Testis (tissue), 3 donors: ENCODE measurements around the gene FSCN2. TPM values are rescaled to one million over a fixed set of nuclear protein-coding genes. Genes with fewer than 3 reads are reported as not detected.

ENCODE experiments used
- DNase-seq: peaks from one replicate; pipeline ENCODE4 v3.0.0-alpha.2; 2019
- H3K27ac ChIP-seq, 2 donors: fragments of 200-600 bp; sonication (generic); one replicate each; pipeline ENCODE4 v1.5.1; 2019
- H3K27me3 ChIP-seq: fragments of 200-600 bp; sonication (generic); one replicate; pipeline ENCODE4 v1.5.1; 2019
- H3K36me3 ChIP-seq: fragments of 200-600 bp; sonication (generic); one replicate; pipeline ENCODE4 v1.5.1; 2017; ENCODE audit warnings: low read depth; ENCODE audit errors: missing control alignments
- H3K4me1 ChIP-seq: fragments of 200-600 bp; sonication (generic); one replicate; pipeline ENCODE4 v1.5.1; 2019
- H3K4me3 ChIP-seq, 2 donors: fragments of 200-600 bp; sonication (generic); one replicate each; pipeline ENCODE4 v1.5.1; 2017 to 2019
- H3K9me3 ChIP-seq: fragments of 200-600 bp; sonication (generic); one replicate; pipeline ENCODE4 v1.5.1; 2017
- POLR2A ChIP-seq: fragments of 450-650 bp; IDR thresholded peaks from one replicate; pipeline ENCODE4 v1.6.1; 2017; ENCODE audit warnings: antibody characterized with exemption, mild to moderate bottlenecking, moderate library complexity
- WGBS, 2 donors: methylation state at CpG; one replicate each; pipeline ENCODE4 v1.1.5; 2018; 5-methylcytosine and 5-hydroxymethylcytosine counted together
- intact Hi-C: fragments of 100-400 bp; cut with DNase I; formaldehyde crosslinking; loops from one replicate; pipeline ENCODE4 v1.15.1; 2023; ENCODE audit warnings: low total_unique reads
- polyA plus RNA-seq: library from polyadenylated mRNA; stranded (reverse); fragments of 350-450 nt; fragmentation: Illumina TruSeq; extraction: RNeasy Lipid Tissue Mini Kit (QIAGEN cat#74804); gene quantifications from one replicate; pipeline ENCODE4 v1.2.3, GENCODE V29; 2014; ENCODE audit warnings: low read depth, low replicate concordance; ENCODE audit not compliant: insufficient read depth
- total RNA-seq, 2 donors: library from RNA; depleted of rRNA; stranded (reverse); fragments of >200 nt; gene quantifications; one replicate each; pipeline ENCODE4 v1.2.3, GENCODE V29; 2016
- TF ChIP-seq, protein P1 (sequence below), 3 experiments: fragments of 450-650 bp in 2 of 3; fragments of 200-600 bp in 1 of 3; sonication (generic) in 1 of 3; IDR thresholded peaks; one replicate each; pipeline ENCODE4 v1.5.1; 2016 to 2019; ENCODE audit warnings: antibody characterized with exemption in 3 of 3, mild to moderate bottlenecking in 2 of 3, moderate library complexity in 1 of 3

FSCN2 gene
- total and polyA plus RNA-seq, 3 donors from 2014 or later = 0.37 to 4.0 (median 3.5) TPM

DNA sequence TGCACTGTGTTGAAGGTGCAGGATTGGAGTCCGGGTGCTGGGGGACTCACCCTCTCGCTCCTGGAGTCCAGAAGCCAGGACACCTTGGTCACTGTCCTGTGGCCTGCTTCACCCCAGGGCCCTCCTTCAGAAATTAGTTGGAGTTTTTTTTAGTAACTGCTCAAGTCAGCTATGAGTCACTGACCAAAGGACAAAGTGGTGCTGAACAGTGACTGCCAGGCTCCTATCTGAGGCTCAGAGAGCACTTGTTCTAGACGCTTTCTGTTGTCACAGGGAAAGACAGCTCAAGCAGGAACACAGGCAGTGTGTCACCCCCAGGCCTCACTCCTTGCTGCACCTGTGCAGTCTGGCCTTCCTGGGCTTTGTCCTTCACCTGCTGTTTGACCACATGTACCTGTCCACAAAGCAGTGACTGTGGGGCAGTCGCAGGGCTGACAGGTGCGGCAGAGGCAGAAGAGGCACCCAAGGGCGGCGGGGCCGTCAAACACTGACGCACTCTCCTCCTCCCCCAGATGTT, 28.1 kb downstream of the FSCN2 start:
- peaks cover 16% of the 10 kb centered on the region for H3K4me1 ChIP-seq
- H3K36me3 ChIP-seq = no peaks in the 10 kb centered on the region
- no peak overlapping the region for H3K4me3 ChIP-seq
- 84 to 86% methylated on average over 9 of the region's 9 CpGs for WGBS, 2 donors
- intact Hi-C loops = no loop called here
- no peak for DNase-seq
- TF ChIP-seq, protein P1, sequence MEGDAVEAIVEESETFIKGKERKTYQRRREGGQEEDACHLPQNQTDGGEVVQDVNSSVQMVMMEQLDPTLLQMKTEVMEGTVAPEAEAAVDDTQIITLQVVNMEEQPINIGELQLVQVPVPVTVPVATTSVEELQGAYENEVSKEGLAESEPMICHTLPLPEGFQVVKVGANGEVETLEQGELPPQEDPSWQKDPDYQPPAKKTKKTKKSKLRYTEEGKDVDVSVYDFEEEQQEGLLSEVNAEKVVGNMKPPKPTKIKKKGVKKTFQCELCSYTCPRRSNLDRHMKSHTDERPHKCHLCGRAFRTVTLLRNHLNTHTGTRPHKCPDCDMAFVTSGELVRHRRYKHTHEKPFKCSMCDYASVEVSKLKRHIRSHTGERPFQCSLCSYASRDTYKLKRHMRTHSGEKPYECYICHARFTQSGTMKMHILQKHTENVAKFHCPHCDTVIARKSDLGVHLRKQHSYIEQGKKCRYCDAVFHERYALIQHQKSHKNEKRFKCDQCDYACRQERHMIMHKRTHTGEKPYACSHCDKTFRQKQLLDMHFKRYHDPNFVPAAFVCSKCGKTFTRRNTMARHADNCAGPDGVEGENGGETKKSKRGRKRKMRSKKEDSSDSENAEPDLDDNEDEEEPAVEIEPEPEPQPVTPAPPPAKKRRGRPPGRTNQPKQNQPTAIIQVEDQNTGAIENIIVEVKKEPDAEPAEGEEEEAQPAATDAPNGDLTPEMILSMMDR (IDR thresholded peaks at IDR 0.05) = no peak
- no peak for TF ChIP-seq POLR2A
- H3K27ac ChIP-seq = no peak overlapping the region
- H3K27me3 ChIP-seq = no peaks in the 10 kb centered on the region
- H3K9me3 ChIP-seq = no peaks in the 10 kb centered on the region

DNA sequence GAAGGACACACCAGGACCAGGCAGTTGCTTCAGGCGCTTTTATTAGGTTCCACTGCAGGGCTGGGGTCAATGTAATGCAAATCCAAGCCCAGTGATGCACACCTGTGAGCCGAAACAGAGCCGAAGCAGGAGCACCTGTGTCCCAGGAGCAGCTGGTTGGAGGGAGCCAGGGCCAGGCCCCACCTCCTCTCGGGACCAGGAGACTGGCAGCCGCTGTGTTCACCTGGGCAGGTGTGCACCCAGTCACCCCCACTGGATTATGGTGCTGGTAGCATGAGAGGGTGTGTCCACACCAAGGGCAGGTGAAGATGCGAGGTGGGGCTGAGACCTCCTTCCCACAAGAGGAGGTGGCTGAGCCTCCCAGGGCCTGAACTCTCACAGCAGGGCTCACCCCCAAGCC, 28.7 kb downstream of the FSCN2 start:
- Histone ChIP-seq H3K4me1 (peaks cover 11% of the 10 kb centered on the region), H3K36me3 (no peaks in the 10 kb centered on the region), H3K4me3 (no peak overlapping the region), H3K27me3 (no peaks in the 10 kb centered on the region), H3K9me3 (no peaks in the 10 kb centered on the region), H3K27ac (no peak overlapping the region)
- DNase-seq = no peak
- TF ChIP-seq, protein P1 (IDR thresholded peaks at IDR 0.05) = no peak
- no peak for TF ChIP-seq POLR2A
- intact Hi-C loops = no loop called here
- 89 to 91% methylated on average over 5 to 6 of the region's 6 CpGs for WGBS, 2 donors

DNA sequence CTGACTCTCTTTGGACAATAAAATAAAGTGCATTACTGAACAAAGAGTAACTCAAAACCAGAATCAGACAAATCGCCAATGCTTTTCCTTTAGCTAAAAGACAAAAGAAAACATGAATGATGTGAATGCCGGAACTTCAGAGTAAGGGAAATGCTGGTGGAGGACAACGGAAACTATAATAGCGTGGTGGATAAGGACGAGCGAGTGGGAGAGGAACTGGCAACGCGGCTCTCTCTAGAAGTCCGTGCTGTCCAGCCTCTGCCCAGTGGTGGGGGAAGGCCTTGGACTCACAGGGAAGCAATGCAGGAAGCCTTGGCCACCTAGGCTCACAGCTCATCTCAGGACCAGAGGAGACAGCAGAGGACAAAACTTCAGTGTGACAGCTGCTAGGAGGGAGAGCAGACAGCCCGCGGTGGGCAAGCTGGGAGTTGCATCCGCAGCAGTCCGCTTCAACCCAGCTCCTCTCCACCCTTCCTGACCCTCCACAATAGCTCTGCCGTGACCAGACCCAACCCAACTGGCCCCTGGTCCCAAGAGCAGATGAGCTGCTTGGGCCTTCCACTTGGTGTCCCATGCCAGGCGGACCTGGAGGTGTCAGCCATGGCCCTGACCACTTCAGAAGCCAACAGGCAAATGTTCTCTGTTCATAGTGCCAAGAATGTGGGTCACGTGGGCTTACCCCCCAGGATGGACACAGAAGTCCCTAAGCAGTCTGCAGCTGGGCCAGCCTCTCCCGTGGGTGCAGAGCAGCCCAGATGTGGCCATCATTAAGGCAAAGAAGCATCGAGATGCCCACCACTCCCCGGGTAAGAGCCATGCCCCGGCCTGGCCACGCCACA, 29.3 kb downstream of the FSCN2 start:
- WGBS, 2 donors = 81 to 85% methylated on average over 16 to 21 of the region's 21 CpGs
- Histone ChIP-seq H3K4me3 (no peak overlapping the region), H3K27me3 (no peaks in the 10 kb centered on the region), H3K36me3 (no peaks in the 10 kb centered on the region), H3K9me3 (no peaks in the 10 kb centered on the region), H3K4me1 (peaks cover 11% of the 10 kb centered on the region), H3K27ac (no peak overlapping the region)
- intact Hi-C loops = no loop called here
- TF ChIP-seq, protein P1 (IDR thresholded peaks at IDR 0.05) = no peak
- TF ChIP-seq POLR2A = no peak
- no peak for DNase-seq

DNA sequence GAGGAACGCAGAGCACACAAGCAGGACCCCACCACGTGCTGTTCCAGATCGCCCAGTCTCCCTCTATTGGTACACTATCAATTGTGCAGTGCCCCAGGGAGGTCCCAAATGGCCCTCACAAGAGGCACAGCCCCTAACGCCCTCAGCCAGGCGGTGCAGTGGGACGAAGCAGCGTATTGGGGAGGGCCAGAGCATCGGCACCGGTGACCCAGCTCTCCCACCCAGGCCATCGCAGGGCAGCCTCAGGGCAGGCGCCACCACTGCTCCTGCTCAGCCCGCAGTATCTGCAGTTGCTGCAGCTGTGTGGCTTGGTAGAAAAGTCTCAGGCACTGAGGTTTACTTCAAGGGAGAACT, 29.9 kb downstream of the FSCN2 start:
- Histone ChIP-seq H3K4me3 (no peak overlapping the region), H3K36me3 (no peaks in the 10 kb centered on the region), H3K27ac (no peak overlapping the region), H3K4me1 (peaks cover 11% of the 10 kb centered on the region), H3K27me3 (no peaks in the 10 kb centered on the region), H3K9me3 (no peaks in the 10 kb centered on the region)
- DNase-seq = no peak
- 94% methylated on average over 12 of the region's 12 CpGs; no CpG with 5 or more reads in 1 of the 2 donors for WGBS, 2 donors
- intact Hi-C loops = no loop called here
- TF ChIP-seq, protein P1 (IDR thresholded peaks at IDR 0.05) = no peak
